ENCODE data around the gene WWOX. TPM values are rescaled to one million over a fixed set of nuclear protein-coding genes. Genes with fewer than 3 reads are reported as not detected.

Gene WWOX
- total and polyA plus RNA-seq, 2 of the 8 experiments (the other 6 are each of a cell fraction or from before 2014, with no cell fraction given), result 5.4 to 16.7 TPM

DNA sequence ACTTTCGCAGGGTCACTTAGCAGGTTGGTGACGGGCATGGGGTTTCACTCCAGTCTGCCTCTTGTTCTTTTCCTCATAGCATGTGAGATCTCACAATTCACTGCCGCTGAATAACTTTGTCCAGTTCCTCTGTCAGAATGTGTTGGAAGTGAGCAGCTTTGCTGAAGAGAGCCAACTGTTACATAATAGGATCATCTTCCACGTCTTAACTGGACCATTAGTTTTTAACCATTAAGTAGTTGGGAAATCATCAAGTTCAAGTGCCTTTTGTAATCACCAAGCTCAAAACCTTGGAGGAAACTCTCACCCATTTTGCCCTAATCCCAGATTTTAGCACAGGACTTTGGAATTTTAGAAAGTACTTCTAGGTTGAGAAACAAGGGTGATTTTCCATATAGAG, 290.6 kb downstream of the WWOX start:
- Histone ChIP-seq H3K36me3 (ENCODE audit: control insufficient read depth in 2 of 4, insufficient read depth in 4 of 4, low read length in 3 of 4) (peaks cover 0 to 4% (median 0%) of the 10 kb centered on the region in 4 experiments; a peak in 3 of 8 replicates), H3K79me2 (ENCODE audit: control insufficient read depth in 1 of 2, insufficient read depth in 2 of 2, low read length in 2 of 2) (no peaks in the 10 kb centered on the region), H3K56ac (replicated peaks; ENCODE audit: insufficient read length, low read depth, low read length) (no peak overlapping the region), H4K20me1 (replicated peaks in 1 of 2; ENCODE audit: control insufficient read depth in 1 of 2, insufficient read depth in 2 of 2, low read length in 2 of 2) (no peaks in the 10 kb centered on the region), H2BK5ac (ENCODE audit: low read depth, low read length) (no peak overlapping the region), H3K23me2 (ENCODE audit: low read depth, low read length) (no peaks in the 10 kb centered on the region), H3K9me3 (ENCODE audit: insufficient read depth in 2 of 2, low read depth in 1 of 2, low read length in 1 of 2) (peaks cover 14 to 15% of the 10 kb centered on the region in 2 experiments), H3K4ac (replicated peaks; ENCODE audit: insufficient read length, low read depth, low read length) (no peak overlapping the region), H3K4me3 (ENCODE audit: extremely low read depth in 1 of 4, insufficient read depth in 2 of 4, low read depth in 3 of 4, low read length in 4 of 4) (no peak overlapping the region), H2BK12ac (ENCODE audit: low read depth, low read length) (no peak overlapping the region), H3K27me3 (replicated peaks in 1 of 4; ENCODE audit: control insufficient read depth in 3 of 4, extremely low read depth in 1 of 4, insufficient read depth in 3 of 4, low read length in 3 of 4) (no peaks in the 10 kb centered on the region), H3K4me2 (ENCODE audit: insufficient read depth in 1 of 2, low read depth in 2 of 2, low read length in 2 of 2) (no peak overlapping the region), H2BK120ac (replicated peaks; ENCODE audit: low read depth, low read length) (no peak overlapping the region), H3K18ac (ENCODE audit: extremely low read depth, low read length) (no peak overlapping the region), H3K4me1 (replicated peaks in 1 of 4; ENCODE audit: control insufficient read depth in 3 of 4, insufficient read depth in 4 of 4, low read length in 3 of 4) (peaks cover 0 to 5% (median 0%) of the 10 kb centered on the region in 4 experiments; a peak in 1 of 7 replicates), H3K23ac (ENCODE audit: insufficient read length) (no peak overlapping the region), H2AK5ac (ENCODE audit: low read depth, low read length) (no peak overlapping the region), H2BK15ac (ENCODE audit: low read length) (no peak overlapping the region), H2BK20ac (ENCODE audit: low read length) (no peak overlapping the region), H2AFZ (ENCODE audit: low read length) (no peak overlapping the region), H3K79me1 (ENCODE audit: low read depth, low read length) (no peaks in the 10 kb centered on the region), H3K14ac (ENCODE audit: insufficient read length) (no peak overlapping the region), H4K91ac (replicated peaks; ENCODE audit: insufficient read length, low read length) (no peak overlapping the region), H3K9ac (replicated peaks in 1 of 4; ENCODE audit: extremely low read depth in 1 of 4, low read depth in 3 of 4, low read length in 3 of 4) (no peak overlapping the region), H4K5ac (ENCODE audit: insufficient read length, low read depth, low read length) (no peak overlapping the region), H3K27ac (ENCODE audit: low read depth, low read length) (no peak overlapping the region), H4K8ac (ENCODE audit: extremely low read depth, insufficient read depth, low read length) (no peak overlapping the region)
- POLR2A ChIA-PET (ENCODE audit: partially characterized antibody), result no interaction called here
- DNase-seq (ENCODE audit: low read depth in 1 of 2, low spot score in 2 of 2) (no peak), FAIRE-seq (no peak)
- WGBS, 2 experiments (ENCODE audit: extremely low coverage in 1 of 2, insufficient coverage in 1 of 2, insufficient read length in 1 of 2, insufficient replicate concordance in 2 of 2, low coverage in 1 of 2, low lambda C conversion rate in 2 of 2, missing lambda C conversion rate in 1 of 2), result 86% methylated on average over 4 of the region's 4 CpGs; no CpG with 5 or more reads in 1 of the 2 experiments
- CTCF ChIA-PET (ENCODE audit: partially characterized antibody), result no interaction called here
- TF ChIP-seq EGR1 (IDR thresholded peaks at IDR 0.05; ENCODE audit: borderline replicate concordance, low read depth, low read length) (no peak), SIN3A (conservative IDR thresholded peaks at IDR 0.05 in 1 of 2, IDR thresholded peaks at IDR 0.05 in 1 of 2; ENCODE audit: low read depth in 1 of 2, low read length in 2 of 2) (no peak), CBX8 (IDR thresholded peaks at IDR 0.05; ENCODE audit: borderline replicate concordance, low read depth, low read length) (no peak)

All from H1 (cell line).